Choroid plexus epithelial cell (primary cell): ENCODE data around the gene HUS1.
A peak's percentile ranks its signal among the peaks of the same experiment; 100 is the strongest.
"Not testable (repeated sequence)": the region's sequence is repeated elsewhere in the genome, so short reads cannot be mapped to it uniquely, and the experiment has no call there.

Experiments
- DNase-seq: peaks from one replicate; pipeline ENCODE4 v3.0.0-alpha.2; 2010; ENCODE audit warnings: low read depth
- H3K4me3 ChIP-seq: 2 replicates; pipeline ENCODE4 v1.5.1; 2011; ENCODE audit warnings: low read depth, mild to moderate bottlenecking, control low read depth, low read length, moderate library complexity
- TF ChIP-seq, protein P1 (sequence below): conservative IDR thresholded peaks from 2 replicates; pipeline ENCODE4 v1.5.1; 2011; ENCODE audit warnings: low read depth, mild to moderate bottlenecking, control low read depth, inconsistent platforms, low read length, moderate library complexity

Gene HUS1

DNA sequence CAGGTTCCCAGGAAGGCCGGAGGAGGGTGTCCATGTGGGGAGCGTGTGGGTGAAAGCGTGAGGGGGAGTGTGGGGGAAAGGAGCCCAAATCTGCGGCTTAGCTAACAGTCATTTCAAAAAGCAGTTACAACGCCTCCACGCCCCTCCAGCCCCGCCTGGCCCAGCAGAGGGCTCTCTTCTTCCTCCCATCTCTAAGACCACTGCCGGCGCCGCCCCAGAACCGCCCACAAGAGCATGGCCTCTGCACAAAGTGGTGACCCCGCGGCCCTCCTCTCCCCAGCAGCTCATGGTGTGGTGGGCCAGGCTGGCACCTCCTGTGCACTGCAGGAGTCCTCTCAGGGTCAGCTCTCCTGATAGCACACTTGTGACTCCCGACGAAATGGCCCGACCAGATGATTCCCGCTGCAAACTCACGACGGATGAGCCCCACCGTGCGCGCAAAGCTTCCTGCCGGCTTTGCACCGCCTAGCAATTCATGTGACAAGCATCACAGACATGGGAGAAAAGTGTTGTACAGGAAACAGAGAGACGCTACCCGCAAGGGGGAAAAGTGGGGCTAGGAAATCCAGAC is 12.4 kb upstream of the HUS1 start:
- DNase-seq: peak; percentile 80
- H3K4me3 ChIP-seq: peak overlapping the region; percentile 71
- TF ChIP-seq, protein P1, sequence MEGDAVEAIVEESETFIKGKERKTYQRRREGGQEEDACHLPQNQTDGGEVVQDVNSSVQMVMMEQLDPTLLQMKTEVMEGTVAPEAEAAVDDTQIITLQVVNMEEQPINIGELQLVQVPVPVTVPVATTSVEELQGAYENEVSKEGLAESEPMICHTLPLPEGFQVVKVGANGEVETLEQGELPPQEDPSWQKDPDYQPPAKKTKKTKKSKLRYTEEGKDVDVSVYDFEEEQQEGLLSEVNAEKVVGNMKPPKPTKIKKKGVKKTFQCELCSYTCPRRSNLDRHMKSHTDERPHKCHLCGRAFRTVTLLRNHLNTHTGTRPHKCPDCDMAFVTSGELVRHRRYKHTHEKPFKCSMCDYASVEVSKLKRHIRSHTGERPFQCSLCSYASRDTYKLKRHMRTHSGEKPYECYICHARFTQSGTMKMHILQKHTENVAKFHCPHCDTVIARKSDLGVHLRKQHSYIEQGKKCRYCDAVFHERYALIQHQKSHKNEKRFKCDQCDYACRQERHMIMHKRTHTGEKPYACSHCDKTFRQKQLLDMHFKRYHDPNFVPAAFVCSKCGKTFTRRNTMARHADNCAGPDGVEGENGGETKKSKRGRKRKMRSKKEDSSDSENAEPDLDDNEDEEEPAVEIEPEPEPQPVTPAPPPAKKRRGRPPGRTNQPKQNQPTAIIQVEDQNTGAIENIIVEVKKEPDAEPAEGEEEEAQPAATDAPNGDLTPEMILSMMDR: peak; percentile 85

DNA sequence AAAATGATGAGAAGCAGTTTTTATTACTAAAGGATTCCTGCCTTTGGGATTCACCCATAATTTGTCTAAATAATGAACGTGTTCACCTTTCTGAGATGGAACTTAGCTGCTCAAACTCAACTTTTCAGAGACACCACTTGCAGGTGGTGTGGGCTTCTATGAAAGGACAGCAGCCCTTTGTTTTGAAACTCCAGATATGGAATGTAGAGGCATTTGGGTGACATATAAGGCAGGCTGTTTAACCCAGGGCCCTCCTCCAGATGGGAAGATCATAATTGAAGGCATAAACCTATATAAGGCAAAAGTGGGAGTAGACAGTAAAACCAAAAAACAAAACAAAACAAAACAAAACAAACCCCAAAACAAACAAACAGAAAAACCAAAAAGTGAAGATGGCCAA is 11.9 kb upstream of the HUS1 start:
- TF ChIP-seq, protein P1: no peak
- no peak for DNase-seq
- peak overlapping the region; percentile 71 for H3K4me3 ChIP-seq

DNA sequence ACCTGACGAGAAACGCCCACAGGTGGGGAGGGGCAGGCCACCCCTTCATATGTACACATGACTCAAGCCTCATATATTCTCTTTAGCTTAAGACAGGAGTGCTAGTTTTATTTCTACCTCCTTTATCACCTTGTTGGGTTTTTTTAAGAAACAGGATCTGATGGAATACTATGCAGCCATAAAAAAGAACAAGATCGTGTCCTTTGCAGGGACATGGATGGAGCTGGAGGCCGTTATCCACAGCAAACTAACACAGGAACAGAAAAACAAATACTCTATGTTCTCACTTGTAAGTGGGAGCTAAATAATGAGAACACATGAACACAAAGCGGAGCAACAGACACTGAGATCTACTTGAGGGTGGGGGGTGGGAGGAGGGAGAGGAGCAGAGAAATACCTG is 11.2 kb upstream of the HUS1 start:
- TF ChIP-seq, protein P1: no peak
- no peak overlapping the region for H3K4me3 ChIP-seq
- DNase-seq: no peak

DNA sequence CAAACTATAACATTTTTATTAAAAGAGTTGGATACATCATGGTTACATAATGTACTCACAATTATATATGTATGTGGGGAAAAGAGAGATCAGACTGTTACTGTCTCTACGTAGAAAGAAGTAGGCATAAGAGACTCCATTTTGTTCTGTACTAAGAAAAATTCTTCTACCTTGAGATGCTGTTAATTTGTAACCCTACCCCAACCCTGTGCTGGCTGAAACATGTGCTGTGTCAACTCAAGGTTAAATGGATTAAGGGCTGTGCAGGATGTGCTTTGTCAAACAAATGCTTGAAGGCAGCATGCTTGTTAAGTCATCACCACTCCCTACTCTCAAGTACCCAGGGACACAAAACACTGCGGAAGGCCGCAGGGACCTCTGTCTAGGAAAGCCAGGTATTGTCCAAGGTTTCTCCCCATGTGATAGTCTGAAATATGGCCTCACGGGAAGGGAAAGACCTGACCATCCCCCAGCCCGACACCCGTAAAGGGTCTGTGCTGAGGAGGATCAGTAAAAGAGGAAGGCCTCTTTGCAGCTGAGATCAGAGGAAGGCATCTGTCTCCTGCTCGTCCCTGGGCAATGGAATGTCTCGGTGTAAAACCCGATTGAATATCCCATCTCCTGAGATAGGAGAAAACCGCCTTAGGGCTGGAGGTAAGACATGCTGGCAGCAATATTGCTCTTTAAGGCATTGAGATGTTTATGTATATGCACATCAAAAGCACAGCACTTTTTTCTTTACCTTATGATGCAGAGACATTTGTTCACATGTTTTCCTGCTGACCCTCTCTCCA is 10.4 kb upstream of the HUS1 start:
- DNase-seq, H3K4me3 ChIP-seq: not testable (repeated sequence)

DNA sequence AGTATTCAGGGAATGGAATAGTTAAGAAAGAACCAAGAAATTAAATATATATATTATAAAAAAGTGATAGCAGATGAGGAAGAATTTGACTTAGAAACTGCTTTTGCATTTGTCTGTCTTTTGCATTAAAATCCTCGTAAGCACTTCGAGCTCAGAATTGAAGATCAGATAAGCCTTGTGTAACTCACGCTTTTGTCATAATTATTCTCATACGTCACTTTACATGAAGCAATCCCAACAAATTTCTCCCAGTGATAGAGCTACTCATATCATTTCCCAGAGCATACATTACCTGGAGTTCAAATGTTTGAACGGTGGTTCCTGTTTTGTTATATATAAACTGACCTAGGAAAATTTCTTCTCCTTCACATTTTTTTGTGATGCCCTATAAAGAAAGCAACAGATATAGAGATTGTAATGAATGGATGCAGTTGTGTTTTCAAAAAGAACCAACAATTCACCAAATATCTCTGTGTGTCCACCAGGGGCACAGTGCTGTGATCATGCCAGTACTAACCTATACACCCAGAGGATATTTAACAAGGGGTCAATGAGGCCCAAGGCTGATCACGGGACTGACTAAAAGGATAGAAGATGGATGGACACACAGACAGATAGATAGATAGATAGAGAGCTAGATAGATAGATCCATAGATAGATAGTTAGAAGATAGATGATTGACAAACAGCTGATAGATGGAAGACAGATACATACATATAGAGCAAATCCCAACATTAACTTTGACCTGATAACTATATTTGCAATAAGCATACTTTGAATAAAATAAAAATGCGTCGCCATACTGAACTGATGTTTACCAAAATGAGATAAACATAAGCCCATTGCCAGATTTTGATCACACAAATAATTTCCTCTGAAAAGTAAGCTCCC is 9.3 kb upstream of the HUS1 start:
- H3K4me3 ChIP-seq: no peak overlapping the region
- peak; percentile 41 for DNase-seq
- TF ChIP-seq, protein P1: peak; percentile 70

DNA sequence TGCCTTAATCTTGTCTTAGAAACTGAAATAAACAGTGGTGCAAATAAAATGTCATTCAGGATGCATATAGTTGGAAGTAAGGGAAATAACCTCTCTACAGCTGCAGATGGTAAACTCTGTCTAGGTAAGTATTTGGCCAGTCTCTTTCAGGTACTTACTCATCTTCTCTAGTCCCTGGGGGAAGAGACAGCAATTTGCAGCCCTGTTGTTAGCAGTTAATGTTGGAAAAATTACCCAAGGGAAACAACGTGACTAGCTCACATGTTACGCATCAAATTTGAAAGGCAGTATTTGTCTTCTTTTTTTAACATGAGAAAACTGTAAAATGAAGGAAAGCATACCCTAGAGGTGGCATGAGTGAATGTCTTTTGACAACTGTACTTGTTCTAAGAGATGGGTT is 3.2 kb upstream of the HUS1 start:
- TF ChIP-seq, protein P1: no peak
- H3K4me3 ChIP-seq: no peak overlapping the region
- DNase-seq: no peak

DNA sequence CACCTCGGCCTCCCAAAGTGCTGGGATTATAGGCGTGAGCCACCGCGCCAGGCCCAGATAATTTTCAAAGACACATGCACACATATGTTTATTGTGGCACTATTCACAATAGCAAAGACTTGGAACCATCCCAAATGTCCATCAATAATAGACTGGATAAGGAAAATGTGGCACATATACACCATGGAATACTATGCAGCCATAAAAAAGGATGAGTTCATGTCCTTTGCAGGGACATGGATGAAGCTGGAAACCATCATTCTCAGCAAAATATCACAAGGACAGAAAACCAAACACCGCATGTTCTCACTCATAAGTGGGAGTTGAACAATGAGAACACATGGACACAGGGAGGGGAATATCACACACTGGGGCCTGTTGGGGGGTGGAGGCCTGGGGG is 1.2 kb upstream of the HUS1 start:
- H3K4me3 ChIP-seq, DNase-seq: not testable (repeated sequence)
